K562 (cell line): Measurements from ENCODE around the gene KCNK16.

Source experiments
- BHLHE40 ChIP-seq: IDR thresholded peaks from 2 replicates; pipeline ENCODE4 v1.6.1; 2011; ENCODE audit warnings: low read length, improper control_type of control experiment
- BMI1 ChIP-seq: fragments of 150-350 bp; IDR thresholded peaks from 2 replicates; pipeline ENCODE4 v1.6.1; 2014; ENCODE audit warnings: low read length
- E2F6 ChIP-seq, 2 experiments: IDR thresholded peaks; 2 replicates each; pipeline ENCODE4 v1.6.1; 2011; ENCODE audit warnings: borderline replicate concordance in 1 of 2, control low read depth in 1 of 2, low read depth in 1 of 2, low read length in 1 of 2, mild to moderate bottlenecking in 1 of 2, mixed read lengths in 1 of 2, moderate library complexity in 1 of 2; ENCODE audit not compliant: insufficient read depth in 1 of 2, insufficient read length in 1 of 2, poor library complexity in 1 of 2, severe bottlenecking in 1 of 2; ENCODE audit errors: extremely low read depth in 1 of 2
- ELK1 ChIP-seq: sonication (generic); formaldehyde crosslinking; IDR thresholded peaks from 2 replicates; pipeline ENCODE4 v1.8.1; 2022; ENCODE audit warnings: missing genetic modification reagents
- HNRNPH1 ChIP-seq: fragments of 200-400 bp; formaldehyde crosslinking; optimal IDR thresholded peaks from 2 replicates; pipeline ENCODE3; 2017; ENCODE audit warnings: low read depth, mild to moderate bottlenecking, low read length, moderate library complexity
- JUNB ChIP-seq: fragments of 450-650 bp; formaldehyde crosslinking; conservative IDR thresholded peaks from 2 replicates; pipeline ENCODE4 v1.4.0; 2020; ENCODE audit warnings: mild to moderate bottlenecking
- JUND ChIP-seq, 2 experiments: IDR thresholded peaks; 2 replicates in 1 of 2; 3 replicates in 1 of 2; pipeline ENCODE4 v1.6.1; 2011; ENCODE audit warnings: borderline replicate concordance in 2 of 2, low read depth in 2 of 2, low read length in 2 of 2, improper control_type of control experiment in 1 of 2, missing biosample characterization in 1 of 2, missing genetic modification characterization in 1 of 2, missing genetic modification reagents in 1 of 2
- LCOR ChIP-seq: sonication (generic); formaldehyde crosslinking; IDR thresholded peaks from 2 replicates; pipeline ENCODE4 v1.8.0; 2022; ENCODE audit warnings: mild to moderate bottlenecking, missing genetic modification reagents
- MNT ChIP-seq, 2 experiments: fragments of 450-650 bp; conservative IDR thresholded peaks; 2 replicates each; pipeline ENCODE4 v1.6.1; 2017; ENCODE audit warnings: mild to moderate bottlenecking in 2 of 2, moderate library complexity in 2 of 2
- POLR2A ChIP-seq: fragments of 450-650 bp; conservative IDR thresholded peaks from 2 replicates; pipeline ENCODE4 v1.6.1; 2016
- PREB ChIP-seq: sonication (generic); formaldehyde crosslinking; IDR thresholded peaks from 2 replicates; pipeline ENCODE4 v1.8.1; 2023; ENCODE audit warnings: mild to moderate bottlenecking, missing genetic modification reagents
- SIX5 ChIP-seq, 2 experiments: IDR thresholded peaks; 2 replicates each; pipeline ENCODE4 v1.6.1; 2011; ENCODE audit warnings: low read length in 2 of 2, borderline replicate concordance in 1 of 2, low read depth in 1 of 2, mild to moderate bottlenecking in 1 of 2, moderate library complexity in 1 of 2; ENCODE audit not compliant: insufficient read depth in 1 of 2
- SP1 ChIP-seq: sonication (generic); formaldehyde crosslinking; IDR thresholded peaks from 2 replicates; pipeline ENCODE4 v1.8.1; 2022; ENCODE audit warnings: mild to moderate bottlenecking, missing genetic modification reagents

- TF ChIP-seq POLR2A (no peak), HNRNPH1 (no peak), LCOR (CRISPR knock-in tag) (no peak), BHLHE40 (no peak), JUND (IDR thresholded peaks at IDR 0.05; ENCODE audit: borderline replicate concordance, low read depth, low read length) (no peak), JUND (tag; IDR thresholded peaks at IDR 0.05; ENCODE audit: borderline replicate concordance, low read depth, low read length) (no peak), SIX5 (IDR thresholded peaks at IDR 0.05; ENCODE audit: borderline replicate concordance in 1 of 2, insufficient read depth in 1 of 2, low read depth in 1 of 2, low read length in 2 of 2) (no peak), SP1 (CRISPR knock-in tag) (no peak), E2F6 (IDR thresholded peaks at IDR 0.05; ENCODE audit: borderline replicate concordance in 1 of 2, extremely low read depth in 1 of 2, insufficient read depth in 1 of 2, insufficient read length in 1 of 2, low read depth in 1 of 2, low read length in 1 of 2, poor library complexity in 1 of 2, severe bottlenecking in 1 of 2) (no peak), BMI1 (no peak), PREB (no peak), ELK1 (CRISPR knock-in tag) (no peak), MNT (conservative IDR thresholded peaks at IDR 0.05) (no peak), JUNB (CRISPR knock-in tag) (no peak)
These were observed 46.0 kb downstream of the KCNK16 start for GRCh38 chr6:39276379-39276995.
